Measurements from ENCODE around the gene FAM149B1. TPM values are rescaled to one million over a fixed set of nuclear protein-coding genes. Genes with fewer than 3 reads are reported as not detected.

The FAM149B1 gene
- total RNA-seq, 1 experiment from 2014 or later: 14.1 TPM

DNA sequence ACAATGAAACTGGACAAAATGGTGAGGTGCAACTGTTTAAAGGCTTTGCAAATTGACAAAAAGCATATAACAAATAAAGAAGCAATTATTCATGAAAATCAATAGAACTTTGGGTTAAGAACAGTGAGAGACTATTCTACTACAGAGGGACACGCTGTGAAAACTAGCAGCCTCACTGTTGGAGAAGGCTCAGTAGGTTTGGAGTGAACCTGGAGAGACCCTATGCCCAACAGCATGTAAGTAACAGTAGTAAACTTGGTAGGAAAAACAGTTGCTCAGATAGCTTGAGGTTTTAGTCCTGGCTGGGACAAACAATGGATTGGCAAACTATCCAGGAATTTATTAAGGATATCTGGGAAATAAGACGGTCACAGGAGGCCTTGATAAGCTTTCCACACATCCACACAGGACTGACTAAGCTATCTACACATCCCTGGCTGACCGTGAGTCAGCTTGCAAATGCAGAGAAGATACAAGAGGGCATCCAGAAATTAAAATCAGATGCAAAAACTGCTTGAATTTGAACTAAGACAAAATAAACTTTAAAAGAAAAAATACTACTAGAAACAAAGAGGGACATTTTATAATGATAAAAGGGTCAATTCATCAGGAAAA, 15.9 kb downstream of the FAM149B1 start:
- Mint-ChIP-seq H3K9me3 (ENCODE audit: unreplicated experiment) (no peaks in the 10 kb centered on the region), H3K27ac (ENCODE audit: unreplicated experiment) (no peak overlapping the region), H3K36me3 (ENCODE audit: insufficient read depth, unreplicated experiment) (no peaks in the 10 kb centered on the region), H3K4me1 (ENCODE audit: low read depth, unreplicated experiment) (peaks cover 16% of the 10 kb centered on the region), H3K4me3 (ENCODE audit: unreplicated experiment) (no peak overlapping the region), H3K27me3 (ENCODE audit: insufficient read depth, unreplicated experiment) (no peaks in the 10 kb centered on the region)
- peaks cover 7% of the 10 kb centered on the region; the same call in 1 of the 2 replicates for H3K4me1 ChIP-seq
- intact Hi-C loops (cut with micrococcal nuclease; ENCODE audit: unreplicated experiment): no loop called here
- ChIA-PET CTCF (interaction anchor here (1.5 kb wide), 1 partner anchor 15 kb away, joined by 3 read pairs; no protein-coding TSS in a partner anchor), POLR2A (no interaction called here)
- no peaks in the 10 kb centered on the region for H3K36me3 ChIP-seq (ENCODE audit: control insufficient read depth, insufficient read depth, low read length)
- no peaks in the 10 kb centered on the region for H3K27me3 ChIP-seq (replicated peaks; ENCODE audit: control insufficient read depth, insufficient read depth, low read length)
- H3K9me3 ChIP-seq: no peaks in the 10 kb centered on the region
- H3K4me3 ChIP-seq (ENCODE audit: low read depth, low read length): no peak overlapping the region
- DNase-seq: no peak
- TF ChIP-seq, protein P1, sequence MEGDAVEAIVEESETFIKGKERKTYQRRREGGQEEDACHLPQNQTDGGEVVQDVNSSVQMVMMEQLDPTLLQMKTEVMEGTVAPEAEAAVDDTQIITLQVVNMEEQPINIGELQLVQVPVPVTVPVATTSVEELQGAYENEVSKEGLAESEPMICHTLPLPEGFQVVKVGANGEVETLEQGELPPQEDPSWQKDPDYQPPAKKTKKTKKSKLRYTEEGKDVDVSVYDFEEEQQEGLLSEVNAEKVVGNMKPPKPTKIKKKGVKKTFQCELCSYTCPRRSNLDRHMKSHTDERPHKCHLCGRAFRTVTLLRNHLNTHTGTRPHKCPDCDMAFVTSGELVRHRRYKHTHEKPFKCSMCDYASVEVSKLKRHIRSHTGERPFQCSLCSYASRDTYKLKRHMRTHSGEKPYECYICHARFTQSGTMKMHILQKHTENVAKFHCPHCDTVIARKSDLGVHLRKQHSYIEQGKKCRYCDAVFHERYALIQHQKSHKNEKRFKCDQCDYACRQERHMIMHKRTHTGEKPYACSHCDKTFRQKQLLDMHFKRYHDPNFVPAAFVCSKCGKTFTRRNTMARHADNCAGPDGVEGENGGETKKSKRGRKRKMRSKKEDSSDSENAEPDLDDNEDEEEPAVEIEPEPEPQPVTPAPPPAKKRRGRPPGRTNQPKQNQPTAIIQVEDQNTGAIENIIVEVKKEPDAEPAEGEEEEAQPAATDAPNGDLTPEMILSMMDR (IDR thresholded peaks at IDR 0.05; ENCODE audit: insufficient read depth in 1 of 2, low read depth in 1 of 2, low read length in 1 of 2, severe bottlenecking in 1 of 2, unreplicated experiment in 1 of 2): no peak
- no TSS peak for BruUV-seq (replicated peaks)

DNA sequence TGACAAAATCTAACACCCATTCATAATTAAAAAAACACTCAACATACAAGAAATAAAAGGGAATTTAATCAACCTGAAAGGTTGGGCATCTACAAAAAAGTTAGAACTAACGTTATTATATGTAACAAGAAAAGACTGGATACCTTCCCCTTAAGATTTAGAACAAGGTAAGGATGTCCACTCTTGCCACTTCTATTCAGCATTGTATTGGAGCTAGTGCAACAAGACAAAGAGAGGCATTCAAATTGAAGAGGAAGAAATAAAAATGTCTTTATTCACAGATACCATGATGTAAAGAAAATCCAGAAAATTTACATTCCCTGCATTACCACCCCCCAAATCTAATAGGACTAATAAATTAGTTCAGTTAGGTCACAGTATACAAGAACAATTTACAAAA, 18.3 kb downstream of the FAM149B1 start:
- H3K9me3 ChIP-seq: no peaks in the 10 kb centered on the region
- no peaks in the 10 kb centered on the region for H3K27me3 Mint-ChIP-seq (ENCODE audit: insufficient read depth, unreplicated experiment)
- intact Hi-C loops (cut with micrococcal nuclease; ENCODE audit: unreplicated experiment): no loop called here
- no peak overlapping the region for H3K27ac Mint-ChIP-seq (ENCODE audit: unreplicated experiment)
- no peaks in the 10 kb centered on the region for H3K27me3 ChIP-seq (replicated peaks; ENCODE audit: control insufficient read depth, insufficient read depth, low read length)
- H3K4me3 Mint-ChIP-seq (ENCODE audit: unreplicated experiment): no peak overlapping the region
- no peaks in the 10 kb centered on the region for H3K36me3 Mint-ChIP-seq (ENCODE audit: insufficient read depth, unreplicated experiment)
- no TSS peak for BruUV-seq (replicated peaks)
- peaks cover 7% of the 10 kb centered on the region; the same call in 1 of the 2 replicates for H3K4me1 ChIP-seq
- H3K4me1 Mint-ChIP-seq (ENCODE audit: low read depth, unreplicated experiment): peaks cover 16% of the 10 kb centered on the region
- ChIA-PET CTCF (no interaction called here), POLR2A (no interaction called here)
- no peaks in the 10 kb centered on the region for H3K9me3 Mint-ChIP-seq (ENCODE audit: unreplicated experiment)
- H3K36me3 ChIP-seq (ENCODE audit: control insufficient read depth, insufficient read depth, low read length): no peaks in the 10 kb centered on the region
- H3K4me3 ChIP-seq (ENCODE audit: low read depth, low read length): no peak overlapping the region
- no peak for DNase-seq
- TF ChIP-seq, protein P1 (IDR thresholded peaks at IDR 0.05; ENCODE audit: insufficient read depth in 1 of 2, low read depth in 1 of 2, low read length in 1 of 2, severe bottlenecking in 1 of 2, unreplicated experiment in 1 of 2): no peak

DNA sequence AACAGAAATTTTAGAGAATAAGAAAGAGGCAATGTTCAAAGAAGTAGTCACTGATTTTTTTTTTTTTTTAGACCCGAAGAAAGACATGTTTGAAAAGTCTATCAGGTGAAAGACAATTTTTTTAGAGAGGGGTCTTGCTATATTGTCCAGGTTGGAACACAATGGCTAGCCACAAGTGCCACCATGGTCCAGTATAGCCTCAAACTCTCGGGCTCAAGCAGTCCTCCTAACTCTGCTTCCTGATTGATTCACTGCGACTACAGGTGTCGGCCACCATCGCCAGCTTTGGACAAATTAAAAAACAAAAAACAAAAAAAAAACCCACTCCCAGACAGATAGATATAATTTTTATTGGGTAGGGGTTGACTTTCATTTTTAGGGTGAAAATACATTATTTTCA, 22.3 kb downstream of the FAM149B1 start:
- ChIA-PET POLR2A (no interaction called here), CTCF (no interaction called here)
- Histone ChIP-seq H3K9me3 (no peaks in the 10 kb centered on the region), H3K4me3 (ENCODE audit: low read depth, low read length) (no peak overlapping the region), H3K4me1 (no peaks in the 10 kb centered on the region), H3K27me3 (replicated peaks; ENCODE audit: control insufficient read depth, insufficient read depth, low read length) (no peaks in the 10 kb centered on the region), H3K36me3 (ENCODE audit: control insufficient read depth, insufficient read depth, low read length) (no peaks in the 10 kb centered on the region)
- no peaks in the 10 kb centered on the region for H3K9me3 Mint-ChIP-seq (ENCODE audit: unreplicated experiment)
- H3K27me3 Mint-ChIP-seq (ENCODE audit: insufficient read depth, unreplicated experiment): no peaks in the 10 kb centered on the region
- TF ChIP-seq, protein P1 (IDR thresholded peaks at IDR 0.05; ENCODE audit: insufficient read depth in 1 of 2, low read depth in 1 of 2, low read length in 1 of 2, severe bottlenecking in 1 of 2, unreplicated experiment in 1 of 2): no peak
- DNase-seq: no peak
- peaks cover 6% of the 10 kb centered on the region for H3K36me3 Mint-ChIP-seq (ENCODE audit: insufficient read depth, unreplicated experiment)
- H3K4me3 Mint-ChIP-seq (ENCODE audit: unreplicated experiment): no peak overlapping the region
- no peak overlapping the region for H3K27ac Mint-ChIP-seq (ENCODE audit: unreplicated experiment)
- BruUV-seq (replicated peaks): no TSS peak
- no peaks in the 10 kb centered on the region for H3K4me1 Mint-ChIP-seq (ENCODE audit: low read depth, unreplicated experiment)
- intact Hi-C loops (cut with micrococcal nuclease; ENCODE audit: unreplicated experiment): no loop called here
